Fibroblast of pulmonary artery (primary cell): ENCODE measurements around the gene C2CD2L.

Source experiments
- DNase-seq: peaks from one replicate; pipeline ENCODE4 v3.0.0-alpha.2; 2010; ENCODE audit warnings: low read depth
- H3K4me3 ChIP-seq: replicated peaks from 2 replicates; pipeline ENCODE4 v1.5.1; 2011; ENCODE audit warnings: low read depth, mild to moderate bottlenecking, control low read depth, low read length, moderate library complexity
- TF ChIP-seq, protein P1 (sequence below): IDR thresholded peaks from 2 replicates; pipeline ENCODE4 v1.5.1; 2011; ENCODE audit warnings: mild to moderate bottlenecking, control low read depth, low read length, inconsistent platforms; ENCODE audit errors: missing control alignments

Gene C2CD2L

DNA sequence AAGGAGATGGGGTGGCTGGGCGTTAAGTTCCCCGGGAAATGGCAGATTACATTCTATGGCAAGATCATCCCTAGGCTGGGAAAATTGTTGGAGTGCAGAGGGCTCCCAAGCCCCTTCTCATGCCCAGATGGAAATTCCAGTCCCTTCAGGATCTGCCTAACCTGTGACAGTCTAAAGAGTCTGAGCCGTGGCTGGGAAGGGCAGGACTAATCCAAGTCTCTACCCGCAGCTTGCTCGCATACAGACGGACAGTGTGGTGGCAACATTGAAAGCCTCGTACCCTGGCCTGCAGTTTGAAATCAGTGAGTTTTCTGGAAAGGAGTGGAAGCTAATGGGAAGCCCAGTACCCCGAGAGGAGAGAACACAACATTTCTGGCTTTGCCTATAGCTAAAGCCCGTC lies 18.7 kb upstream of the C2CD2L start:
- TF ChIP-seq, protein P1, sequence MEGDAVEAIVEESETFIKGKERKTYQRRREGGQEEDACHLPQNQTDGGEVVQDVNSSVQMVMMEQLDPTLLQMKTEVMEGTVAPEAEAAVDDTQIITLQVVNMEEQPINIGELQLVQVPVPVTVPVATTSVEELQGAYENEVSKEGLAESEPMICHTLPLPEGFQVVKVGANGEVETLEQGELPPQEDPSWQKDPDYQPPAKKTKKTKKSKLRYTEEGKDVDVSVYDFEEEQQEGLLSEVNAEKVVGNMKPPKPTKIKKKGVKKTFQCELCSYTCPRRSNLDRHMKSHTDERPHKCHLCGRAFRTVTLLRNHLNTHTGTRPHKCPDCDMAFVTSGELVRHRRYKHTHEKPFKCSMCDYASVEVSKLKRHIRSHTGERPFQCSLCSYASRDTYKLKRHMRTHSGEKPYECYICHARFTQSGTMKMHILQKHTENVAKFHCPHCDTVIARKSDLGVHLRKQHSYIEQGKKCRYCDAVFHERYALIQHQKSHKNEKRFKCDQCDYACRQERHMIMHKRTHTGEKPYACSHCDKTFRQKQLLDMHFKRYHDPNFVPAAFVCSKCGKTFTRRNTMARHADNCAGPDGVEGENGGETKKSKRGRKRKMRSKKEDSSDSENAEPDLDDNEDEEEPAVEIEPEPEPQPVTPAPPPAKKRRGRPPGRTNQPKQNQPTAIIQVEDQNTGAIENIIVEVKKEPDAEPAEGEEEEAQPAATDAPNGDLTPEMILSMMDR, result no peak
- no peak overlapping the region for H3K4me3 ChIP-seq
- DNase-seq, result no peak

GRCh38 chr11:119089319-119089718 lies 17.8 kb upstream of the C2CD2L start:
- TF ChIP-seq, protein P1, result no peak
- H3K4me3 ChIP-seq, result no peak overlapping the region
- no peak for DNase-seq

DNA sequence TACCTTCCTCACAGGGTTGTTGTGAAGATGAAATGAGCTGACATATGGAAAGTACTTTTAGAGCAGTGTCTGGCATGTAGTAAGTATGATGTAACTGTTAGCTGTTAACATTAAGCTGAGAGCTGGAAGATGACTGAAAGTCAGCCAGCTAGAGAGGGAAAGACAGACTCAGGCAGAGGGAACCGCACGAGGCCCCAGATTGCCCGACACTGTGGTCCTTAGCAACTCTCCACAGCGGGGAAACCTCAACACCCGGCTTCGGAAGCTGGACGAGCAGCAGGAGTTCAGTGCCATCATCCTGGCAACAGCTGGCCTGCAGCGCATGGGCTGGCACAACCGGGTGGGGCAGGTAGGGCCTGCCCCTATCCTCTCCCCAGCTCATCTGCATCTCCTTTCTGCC lies 16.0 kb upstream of the C2CD2L start:
- DNase-seq, result no peak
- H3K4me3 ChIP-seq, result no peak overlapping the region
- TF ChIP-seq, protein P1, result no peak

- no peak overlapping the region for H3K4me3 ChIP-seq
- no peak for DNase-seq
- TF ChIP-seq, protein P1, result no peak
Observed at GRCh38 chr11:119091966-119092879, 14.9 kb upstream of the C2CD2L start.

- H3K4me3 ChIP-seq, result peak overlapping the region; percentile 73
- no peak for DNase-seq
- TF ChIP-seq, protein P1, result no peak
Observed at GRCh38 chr11:119092880-119093842, 14.0 kb upstream of the C2CD2L start.

DNA sequence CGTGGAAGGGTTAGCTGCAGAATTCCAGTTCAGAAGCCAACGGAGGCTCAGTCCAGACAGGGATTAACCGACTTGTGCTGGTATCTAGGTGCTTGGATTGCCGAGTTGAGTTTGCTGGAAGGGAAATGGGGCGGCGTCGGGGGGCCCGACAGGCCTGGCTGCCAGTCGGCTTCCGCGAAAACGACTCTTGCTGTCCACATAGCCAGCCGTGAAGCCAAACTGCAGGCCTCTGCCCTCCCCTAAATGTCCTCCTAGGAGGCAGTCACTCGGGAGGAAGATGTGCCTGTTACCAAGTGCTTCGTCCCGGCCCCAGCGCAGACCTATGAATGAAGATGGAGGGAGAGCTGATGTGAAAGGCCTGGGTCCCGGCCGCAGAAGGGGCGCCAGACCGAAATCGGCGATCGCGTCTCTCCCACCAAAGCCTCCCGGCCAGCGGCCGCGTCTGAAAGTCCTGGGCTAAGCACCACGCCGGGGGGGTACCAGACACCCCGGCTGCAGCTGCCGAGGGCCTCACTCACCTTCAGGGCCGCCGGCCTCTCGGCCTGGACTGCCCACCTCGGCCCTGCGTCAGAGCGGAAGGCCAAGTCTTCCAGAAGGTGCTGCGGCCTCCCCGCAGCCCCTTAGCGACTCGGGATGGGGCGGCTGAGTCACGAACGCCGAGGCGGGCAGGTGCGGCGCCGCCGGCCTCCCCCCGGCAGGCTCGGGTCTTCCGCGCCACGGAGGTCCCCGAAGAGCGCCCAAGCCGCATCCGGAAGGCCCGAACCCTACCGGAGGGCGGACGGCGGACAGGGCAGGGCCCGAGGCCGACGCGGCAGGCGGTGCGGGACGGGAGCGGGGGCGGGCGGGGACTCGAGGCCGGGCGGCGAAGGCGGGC lies 13.0 kb upstream of the C2CD2L start:
- peak; percentile 45 for DNase-seq
- TF ChIP-seq, protein P1, result no peak
- H3K4me3 ChIP-seq, result peak overlapping the region; percentile 73
